OCI-LY7 (cell line): ENCODE data around the gene TOR3A. TPM values are rescaled to one million over a fixed set of nuclear protein-coding genes. Genes with fewer than 3 reads are reported as not detected.

Experiments
- BruUV-seq: library from RNA; stranded (reverse); fragments of 400-500 nt; replicated peaks from 2 replicates; lab custom pipeline; 2021; lab: Mats Ljungman, UMichigan
- CTCF ChIA-PET: fragments of 300-600 bp; sonication (Branson Sonifier 250); formaldehyde crosslinking; loops from one replicate; lab custom pipeline; 2022; ENCODE audit warnings: antibody characterized with exemption; ENCODE audit not compliant: unreplicated experiment; lab: Charles Lee
- POLR2A ChIA-PET: fragments of 300-600 bp; sonication (Branson Sonifier 250); formaldehyde crosslinking; loops from one replicate; lab custom pipeline; 2022; ENCODE audit warnings: antibody characterized with exemption; lab: Charles Lee
- DNase-seq: peaks from one replicate; pipeline ENCODE4 v3.0.0-alpha.2; 2015; ENCODE audit warnings: low spot score
- H2AFZ ChIP-seq: fragments of 200-600 bp; sonication (generic), shearing (Covaris generic); 2 replicates; pipeline ENCODE4 v1.6.1; 2014; ENCODE audit warnings: mild to moderate bottlenecking, antibody characterized with exemption, low read length, moderate library complexity
- H3K27ac ChIP-seq: fragments of 200-600 bp; sonication (generic); 2 replicates; pipeline ENCODE4 v1.5.1; 2014; ENCODE audit warnings: mixed run types, low read depth, mild to moderate bottlenecking, moderate library complexity, low read length, inconsistent platforms; ENCODE audit not compliant: poor library complexity, severe bottlenecking
- H3K36me3 ChIP-seq: fragments of 200-600 bp; sonication (generic); 2 replicates; pipeline ENCODE4 v1.6.1; 2014; ENCODE audit warnings: mild to moderate bottlenecking, antibody characterized with exemption, low read length, moderate library complexity, mixed read lengths; ENCODE audit not compliant: insufficient read depth
- H3K4me1 ChIP-seq: fragments of 200-600 bp; sonication (generic); 2 replicates; pipeline ENCODE4 v1.5.1; 2014; ENCODE audit warnings: mild to moderate bottlenecking, low read length; ENCODE audit not compliant: insufficient read depth, poor library complexity, severe bottlenecking
- H3K4me2 ChIP-seq: fragments of 200-600 bp; sonication (generic); 2 replicates; pipeline ENCODE4 v1.6.1; 2014; ENCODE audit warnings: mild to moderate bottlenecking, low read length
- H3K4me3 ChIP-seq: fragments of 200-600 bp; sonication (generic); 2 replicates; pipeline ENCODE4 v1.5.1; 2014; ENCODE audit warnings: mild to moderate bottlenecking, low read depth, low read length; ENCODE audit not compliant: poor library complexity, severe bottlenecking
- H3K79me2 ChIP-seq: fragments of 200-600 bp; sonication (generic); 2 replicates; pipeline ENCODE4 v1.6.1; 2016; ENCODE audit warnings: low read depth, mild to moderate bottlenecking, low read length, moderate library complexity, mixed read lengths; ENCODE audit not compliant: insufficient read depth
- H3K9me2 ChIP-seq: fragments of 200-600 bp; sonication (generic); 2 replicates; pipeline ENCODE4 v1.6.1; 2016; ENCODE audit warnings: mild to moderate bottlenecking, low read length, mixed read lengths; ENCODE audit not compliant: insufficient read depth
- H3K9me3 ChIP-seq: fragments of 200-600 bp; sonication (generic); 2 replicates; pipeline ENCODE4 v1.6.1; 2014; ENCODE audit warnings: mild to moderate bottlenecking, mixed run types, low read length, mixed read lengths
- H4K20me1 ChIP-seq: fragments of 200-600 bp; sonication (generic); 2 replicates; pipeline ENCODE4 v1.6.1; 2014; ENCODE audit warnings: mild to moderate bottlenecking, antibody characterized with exemption, low read length, moderate library complexity, mixed read lengths; ENCODE audit not compliant: insufficient read depth
- EZH2phosphoT487 ChIP-seq: fragments of 200-600 bp; sonication (generic); IDR thresholded peaks from 2 replicates; pipeline ENCODE4 v1.6.1; 2018; ENCODE audit warnings: low read depth, borderline replicate concordance, mild to moderate bottlenecking, mixed run types, antibody characterized with exemption, low read length, moderate library complexity, mixed read lengths
- intact Hi-C: fragments of 100-400 bp; cut with micrococcal nuclease; formaldehyde crosslinking; loops from one replicate; pipeline ENCODE4 v1.10.0; 2022; ENCODE audit not compliant: unreplicated experiment
- total RNA-seq, 2 experiments: library from RNA; depleted of rRNA in 1 of 2; stranded (reverse); fragments of >200 nt in 1 of 2; shearing (Covaris generic) in 1 of 2; gene quantifications; 2 replicates each; pipeline ENCODE4 v1.2.3, GENCODE V29; 2014 to 2022
- TF ChIP-seq, protein P1 (sequence below): fragments of 200-600 bp; sonication (generic); conservative IDR thresholded peaks from 2 replicates; pipeline ENCODE4 v1.5.1; 2014; ENCODE audit warnings: mild to moderate bottlenecking, antibody characterized with exemption, low read length, moderate library complexity, mixed read lengths

The TOR3A gene
- total RNA-seq, 2 experiments from 2014 or later = 49.0 to 66.7 TPM

DNA sequence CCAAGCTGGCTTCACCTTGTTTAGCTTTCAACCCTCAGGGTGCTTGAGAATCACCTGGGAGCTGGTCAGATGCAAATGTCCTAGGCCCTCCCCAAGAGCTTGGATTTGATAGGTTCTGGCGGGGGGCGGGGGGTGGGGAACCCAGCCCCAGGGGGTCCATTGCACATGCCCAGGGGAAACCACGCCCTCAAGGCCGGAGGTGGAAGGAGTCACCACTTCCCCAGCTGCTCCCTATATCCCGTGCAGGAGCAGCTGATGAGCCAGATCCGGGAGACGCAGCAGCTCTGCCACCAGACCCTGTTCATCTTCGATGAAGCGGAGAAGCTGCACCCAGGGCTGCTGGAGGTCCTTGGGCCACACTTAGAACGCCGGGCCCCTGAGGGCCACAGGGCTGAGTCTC lies 5.8 kb downstream of the TOR3A start:
- no peak for TF ChIP-seq EZH2phosphoT487
- TF ChIP-seq, protein P1, sequence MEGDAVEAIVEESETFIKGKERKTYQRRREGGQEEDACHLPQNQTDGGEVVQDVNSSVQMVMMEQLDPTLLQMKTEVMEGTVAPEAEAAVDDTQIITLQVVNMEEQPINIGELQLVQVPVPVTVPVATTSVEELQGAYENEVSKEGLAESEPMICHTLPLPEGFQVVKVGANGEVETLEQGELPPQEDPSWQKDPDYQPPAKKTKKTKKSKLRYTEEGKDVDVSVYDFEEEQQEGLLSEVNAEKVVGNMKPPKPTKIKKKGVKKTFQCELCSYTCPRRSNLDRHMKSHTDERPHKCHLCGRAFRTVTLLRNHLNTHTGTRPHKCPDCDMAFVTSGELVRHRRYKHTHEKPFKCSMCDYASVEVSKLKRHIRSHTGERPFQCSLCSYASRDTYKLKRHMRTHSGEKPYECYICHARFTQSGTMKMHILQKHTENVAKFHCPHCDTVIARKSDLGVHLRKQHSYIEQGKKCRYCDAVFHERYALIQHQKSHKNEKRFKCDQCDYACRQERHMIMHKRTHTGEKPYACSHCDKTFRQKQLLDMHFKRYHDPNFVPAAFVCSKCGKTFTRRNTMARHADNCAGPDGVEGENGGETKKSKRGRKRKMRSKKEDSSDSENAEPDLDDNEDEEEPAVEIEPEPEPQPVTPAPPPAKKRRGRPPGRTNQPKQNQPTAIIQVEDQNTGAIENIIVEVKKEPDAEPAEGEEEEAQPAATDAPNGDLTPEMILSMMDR = no peak
- Histone ChIP-seq H3K9me3 (no peaks in the 10 kb centered on the region), H3K9me2 (no peaks in the 10 kb centered on the region), H3K36me3 (peaks cover 84% of the 10 kb centered on the region), H2AFZ (no peak overlapping the region), H4K20me1 (no peaks in the 10 kb centered on the region), H3K4me1 (peaks cover 47% of the 10 kb centered on the region), H3K27ac (peak overlapping the region; percentile 13), H3K4me2 (peak overlapping the region; percentile 4; the same call in 1 of the 2 replicates), H3K79me2 (peaks cover 32% of the 10 kb centered on the region), H3K4me3 (no peak overlapping the region)
- ChIA-PET CTCF (interaction anchor here (1.4 kb wide), 1 partner anchor 18 kb away, joined by 3 read pairs; no protein-coding TSS in a partner anchor), POLR2A (no interaction called here)
- intact Hi-C loops = no loop called here
- BruUV-seq = no TSS peak
- peak; percentile 19 for DNase-seq

GRCh38 chr1:179089827-179090482 lies 8.1 kb downstream of the TOR3A start:
- Histone ChIP-seq H3K9me2 (no peaks in the 10 kb centered on the region), H3K9me3 (no peaks in the 10 kb centered on the region), H4K20me1 (no peaks in the 10 kb centered on the region), H3K4me2 (no peak overlapping the region), H3K79me2 (peaks cover 10% of the 10 kb centered on the region), H3K4me1 (peaks cover 31% of the 10 kb centered on the region), H3K4me3 (no peak overlapping the region), H3K27ac (no peak overlapping the region), H2AFZ (no peak overlapping the region), H3K36me3 (peaks cover 94% of the 10 kb centered on the region)
- no TSS peak for BruUV-seq
- DNase-seq = no peak
- CTCF ChIA-PET = no interaction called here
- POLR2A ChIA-PET = interaction anchor here (0.7 kb wide), 1 partner anchor 40 kb away, joined by 3 read pairs; no protein-coding TSS in a partner anchor
- TF ChIP-seq EZH2phosphoT487 = no peak
- TF ChIP-seq, protein P1 = no peak
- intact Hi-C loops = no loop called here

- Histone ChIP-seq H2AFZ (no peak overlapping the region), H3K4me3 (no peak overlapping the region), H3K9me3 (no peaks in the 10 kb centered on the region), H3K27ac (no peak overlapping the region), H3K79me2 (0 out of 2 replicates have a peak, but pooled peaks cover 6% of the 10 kb centered on the region), H3K36me3 (peaks cover 95% of the 10 kb centered on the region), H3K4me2 (no peak overlapping the region), H3K9me2 (no peaks in the 10 kb centered on the region), H3K4me1 (peaks cover 31% of the 10 kb centered on the region), H4K20me1 (no peaks in the 10 kb centered on the region)
- no TSS peak for BruUV-seq
- ChIA-PET CTCF (no interaction called here), POLR2A (no interaction called here)
- TF ChIP-seq, protein P1 = no peak
- no peak for TF ChIP-seq EZH2phosphoT487
- intact Hi-C loops = no loop called here
- DNase-seq = no peak
Observed at GRCh38 chr1:179090522-179090921, 8.7 kb downstream of the TOR3A start.
